Activated T-helper 1 cell treated with anti-CD3 and anti-CD28 coated beads, Interleukin-2, amount 50 U/mL, for 16 hours (primary cell): ENCODE results near the gene HUWE1.
"Not testable (repeated sequence)": the region's sequence is repeated elsewhere in the genome, so short reads cannot be mapped to it uniquely, and the experiment has no call there.

Experiments used
- DNase-seq, 2 donors: peaks; one replicate each; pipeline ENCODE4 v3.0.0-alpha.2; 2020; ENCODE audit warnings: low read depth in 1 of 2, low spot score in 1 of 2

The HUWE1 gene

GRCh38 chrX:53606456-53606855, 80.1 kb downstream of the HUWE1 start:
- DNase-seq = no peak

GRCh38 chrX:53605004-53605403, 81.5 kb downstream of the HUWE1 start:
- DNase-seq = no peak

GRCh38 chrX:53599781-53600396, 86.6 kb downstream of the HUWE1 start:
- DNase-seq = no peak

GRCh38 chrX:53598169-53598568, 88.3 kb downstream of the HUWE1 start:
- no peak for DNase-seq

- no peak for DNase-seq
Measured at GRCh38 chrX:53595266-53595810, 91.2 kb downstream of the HUWE1 start.

- DNase-seq = no peak
Measured at GRCh38 chrX:53594354-53594753, 92.2 kb downstream of the HUWE1 start.

- DNase-seq = no peak
Measured at GRCh38 chrX:53587795-53588420, 98.6 kb downstream of the HUWE1 start.

GRCh38 chrX:53584891-53585290, 101.6 kb downstream of the HUWE1 start:
- DNase-seq = no peak

- no peak for DNase-seq
Measured at GRCh38 chrX:53583571-53583970, 102.9 kb downstream of the HUWE1 start.

- no peak for DNase-seq
Measured at GRCh38 chrX:53580742-53581504, 105.6 kb downstream of the HUWE1 start.

GRCh38 chrX:53571494-53571893, 115.0 kb downstream of the HUWE1 start:
- no peak for DNase-seq

- no peak for DNase-seq
Measured at GRCh38 chrX:53563324-53563723, 123.2 kb downstream of the HUWE1 start.

GRCh38 chrX:53561912-53562311, 124.6 kb downstream of the HUWE1 start:
- no peak for DNase-seq

- no peak for DNase-seq
Measured at GRCh38 chrX:53558646-53559045, 127.9 kb downstream of the HUWE1 start.

GRCh38 chrX:53556868-53557267, 129.7 kb downstream of the HUWE1 start:
- no peak for DNase-seq

GRCh38 chrX:53550756-53551463, 135.6 kb downstream of the HUWE1 start:
- no peak for DNase-seq

GRCh38 chrX:53547668-53548067, 138.9 kb downstream of the HUWE1 start:
- no peak for DNase-seq

GRCh38 chrX:53544936-53545335, 141.6 kb downstream of the HUWE1 start:
- no peak for DNase-seq

- no peak for DNase-seq
Measured at GRCh38 chrX:53538781-53539180, 147.7 kb downstream of the HUWE1 start.

- DNase-seq = not testable (repeated sequence)
Measured at GRCh38 chrX:53531255-53531966, 155.1 kb downstream of the HUWE1 start.

- DNase-seq = no peak
Measured at GRCh38 chrX:53526999-53527398, 159.5 kb downstream of the HUWE1 start.
